Parathyroid adenoma (tissue), 2 donors: ENCODE measurements around the gene CDKL5.

Experiments
- H2AFZ ChIP-seq: fragments of 300-600 bp; sonication (generic); one replicate; pipeline ENCODE4 v1.7.0; 2017; ENCODE audit warnings: antibody characterized with exemption, mild to moderate bottlenecking
- H3K27ac ChIP-seq: fragments of 300-600 bp; sonication (generic); one replicate; pipeline ENCODE4 v1.7.0; 2017
- H3K27me3 ChIP-seq: fragments of 300-600 bp; sonication (generic); one replicate; pipeline ENCODE4 v1.7.0; 2017; ENCODE audit warnings: low read length; ENCODE audit not compliant: control insufficient read depth, insufficient read depth
- H3K36me3 ChIP-seq: fragments of 300-600 bp; sonication (generic); one replicate; pipeline ENCODE4 v1.7.0; 2017; ENCODE audit warnings: low read length; ENCODE audit not compliant: control insufficient read depth, insufficient read depth
- H3K4me1 ChIP-seq: fragments of 300-600 bp; sonication (generic); one replicate; pipeline ENCODE4 v1.7.0; 2017; ENCODE audit warnings: control low read depth
- H3K4me2 ChIP-seq: fragments of 300-600 bp; sonication (generic); one replicate; pipeline ENCODE4 v1.7.0; 2017; ENCODE audit warnings: low read length
- H3K4me3 ChIP-seq: fragments of 300-600 bp; sonication (generic); one replicate; pipeline ENCODE4 v1.7.0; 2017; ENCODE audit warnings: low read depth, low read length
- H3K79me2 ChIP-seq: fragments of 300-600 bp; sonication (generic); one replicate; pipeline ENCODE4 v1.7.0; 2017; ENCODE audit warnings: control low read depth
- H3K9ac ChIP-seq: fragments of 300-600 bp; sonication (generic); one replicate; pipeline ENCODE4 v1.7.0; 2017; ENCODE audit warnings: mild to moderate bottlenecking
- H3K9me3 ChIP-seq: fragments of 300-600 bp; sonication (generic); one replicate; pipeline ENCODE4 v1.7.0; 2017; ENCODE audit warnings: low read length; ENCODE audit not compliant: control insufficient read depth
- CTCF ChIP-seq: fragments of 300-600 bp; sonication (generic); IDR thresholded peaks from one replicate; pipeline ENCODE4 v1.7.0; 2017; ENCODE audit warnings: antibody characterized with exemption, mild to moderate bottlenecking
- donor health status: primary hyperparathyroidism.

Gene CDKL5

GRCh38 chrX:18573556-18573955 lies 148.1 kb downstream of the CDKL5 start:
- H3K4me2 ChIP-seq: no peak overlapping the region
- no peak for TF ChIP-seq CTCF
- no peaks in the 10 kb centered on the region for H3K4me1 ChIP-seq
- H3K36me3 ChIP-seq: no peaks in the 10 kb centered on the region
- no peak overlapping the region for H3K4me3 ChIP-seq
- no peak overlapping the region for H3K27ac ChIP-seq
- H3K79me2 ChIP-seq: no peaks in the 10 kb centered on the region
- no peak overlapping the region for H2AFZ ChIP-seq
- no peak overlapping the region for H3K9ac ChIP-seq
- H3K9me3 ChIP-seq: no peaks in the 10 kb centered on the region
- no peaks in the 10 kb centered on the region for H3K27me3 ChIP-seq

GRCh38 chrX:18574591-18574990 lies 149.2 kb downstream of the CDKL5 start:
- Histone ChIP-seq H3K9me3 (no peaks in the 10 kb centered on the region), H3K27me3 (no peaks in the 10 kb centered on the region), H3K27ac (no peak overlapping the region), H3K79me2 (no peaks in the 10 kb centered on the region), H3K4me1 (no peaks in the 10 kb centered on the region), H3K9ac (no peak overlapping the region), H2AFZ (no peak overlapping the region), H3K4me3 (no peak overlapping the region), H3K36me3 (no peaks in the 10 kb centered on the region), H3K4me2 (no peak overlapping the region)
- no peak for TF ChIP-seq CTCF

GRCh38 chrX:18575744-18576143 lies 150.3 kb downstream of the CDKL5 start:
- Histone ChIP-seq H3K27me3 (no peaks in the 10 kb centered on the region), H3K4me1 (no peaks in the 10 kb centered on the region), H3K36me3 (no peaks in the 10 kb centered on the region), H3K4me3 (no peak overlapping the region), H3K9ac (no peak overlapping the region), H3K4me2 (no peak overlapping the region), H3K27ac (no peak overlapping the region), H3K9me3 (no peaks in the 10 kb centered on the region), H2AFZ (no peak overlapping the region), H3K79me2 (no peaks in the 10 kb centered on the region)
- no peak for TF ChIP-seq CTCF

- Histone ChIP-seq H3K27me3 (no peaks in the 10 kb centered on the region), H2AFZ (no peak overlapping the region), H3K27ac (no peak overlapping the region), H3K4me2 (no peak overlapping the region), H3K4me1 (no peaks in the 10 kb centered on the region), H3K9me3 (no peaks in the 10 kb centered on the region), H3K36me3 (no peaks in the 10 kb centered on the region), H3K9ac (no peak overlapping the region), H3K4me3 (no peak overlapping the region), H3K79me2 (no peaks in the 10 kb centered on the region)
- TF ChIP-seq CTCF: no peak
Measured at GRCh38 chrX:18577400-18577799, 152.0 kb downstream of the CDKL5 start.

- no peak for TF ChIP-seq CTCF
- no peak overlapping the region for H3K9ac ChIP-seq
- H3K4me1 ChIP-seq: no peaks in the 10 kb centered on the region
- H2AFZ ChIP-seq: no peak overlapping the region
- H3K79me2 ChIP-seq: no peaks in the 10 kb centered on the region
- H3K4me3 ChIP-seq: no peak overlapping the region
- no peaks in the 10 kb centered on the region for H3K9me3 ChIP-seq
- H3K27ac ChIP-seq: no peak overlapping the region
- H3K4me2 ChIP-seq: no peak overlapping the region
- H3K27me3 ChIP-seq: no peaks in the 10 kb centered on the region
- no peaks in the 10 kb centered on the region for H3K36me3 ChIP-seq
Measured at GRCh38 chrX:18578546-18578945, 153.1 kb downstream of the CDKL5 start.
